HG02763 (cell line): ENCODE data around the gene ZKSCAN5.
"Not testable (repeated sequence)": the region's sequence is repeated elsewhere in the genome, so short reads cannot be mapped to it uniquely, and the experiment has no call there.

ENCODE experiments used
- ATAC-seq: cut with Tn5 transposase; IDR thresholded peaks from one replicate; pipeline ENCODE4 v1.9.1; 2021; ENCODE audit warnings: mild to moderate bottlenecking, moderate library complexity; ENCODE audit not compliant: unreplicated experiment

Gene ZKSCAN5

DNA sequence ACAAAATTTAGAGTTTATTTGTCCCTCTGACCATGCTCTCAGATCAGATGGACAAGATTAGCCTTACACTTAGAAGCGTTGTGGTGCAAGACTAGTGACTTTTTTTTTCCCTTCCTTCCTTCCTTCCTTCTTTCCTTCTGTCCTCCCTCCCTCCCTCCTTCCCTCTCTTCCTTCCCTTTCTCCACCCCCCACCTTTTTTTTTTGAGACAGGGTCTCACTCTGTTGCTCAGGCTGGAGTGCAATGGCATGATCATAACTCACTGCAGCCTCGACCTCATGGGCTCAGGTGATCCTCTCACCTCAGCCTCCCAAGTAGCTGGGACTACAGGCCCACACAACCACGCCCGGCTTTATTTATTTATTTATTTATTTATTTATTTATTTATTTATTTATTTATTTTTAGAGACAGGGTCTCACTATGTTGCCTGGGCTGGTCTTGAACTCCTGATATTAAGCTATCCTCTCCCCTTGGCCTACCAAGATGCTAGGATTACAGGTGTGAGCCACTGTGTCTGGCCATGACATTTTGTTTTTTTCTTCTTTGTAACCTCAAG, 76.4 kb downstream of the ZKSCAN5 start:
- ATAC-seq = not testable (repeated sequence)
